Endothelial cell (in vitro differentiated cells): ENCODE results near the gene VAV2. TPM values are rescaled to one million over a fixed set of nuclear protein-coding genes. Genes with fewer than 3 reads are reported as not detected.

Experiments
- DNase-seq: peaks from one replicate; pipeline ENCODE4 v3.0.0; 2021; ENCODE audit warnings: low spot score
- H3K27ac Mint-ChIP-seq: one replicate; pipeline ENCODE4 v1.8.0; 2021; ENCODE audit warnings: mixed read lengths, inconsistent platforms; ENCODE audit not compliant: unreplicated experiment
- H3K27me3 Mint-ChIP-seq: one replicate; pipeline ENCODE4 v1.8.0; 2021; ENCODE audit warnings: mild to moderate bottlenecking, moderate library complexity, mixed read lengths, inconsistent platforms; ENCODE audit not compliant: unreplicated experiment
- H3K36me3 Mint-ChIP-seq: one replicate; pipeline ENCODE4 v1.8.0; 2021; ENCODE audit warnings: mild to moderate bottlenecking, low read depth, mixed read lengths, inconsistent platforms; ENCODE audit not compliant: unreplicated experiment
- H3K4me1 Mint-ChIP-seq: one replicate; pipeline ENCODE4 v1.8.0; 2021; ENCODE audit warnings: mild to moderate bottlenecking, mixed read lengths, inconsistent platforms; ENCODE audit not compliant: unreplicated experiment
- H3K4me3 Mint-ChIP-seq: one replicate; pipeline ENCODE4 v1.8.0; 2021; ENCODE audit warnings: mild to moderate bottlenecking, mixed read lengths, inconsistent platforms; ENCODE audit not compliant: unreplicated experiment
- H3K9me3 Mint-ChIP-seq: one replicate; pipeline ENCODE4 v1.8.0; 2021; ENCODE audit warnings: mixed read lengths, inconsistent platforms; ENCODE audit not compliant: unreplicated experiment
- total RNA-seq: library from RNA; stranded (reverse); fragmentation: NEBNext Ultra II Directional; extraction: Animal tissue kit (Norgen Biotek cat#: 25700); gene quantifications from one replicate; pipeline ENCODE4 v1.2.1, GENCODE V29; 2021; ENCODE audit not compliant: unreplicated experiment
- TF ChIP-seq, protein P1 (sequence below): fragments of 200-600 bp; sonication (generic); IDR thresholded peaks from one replicate; pipeline ENCODE4 v1.5.0; 2021; ENCODE audit warnings: antibody characterized with exemption; ENCODE audit not compliant: unreplicated experiment

VAV2 gene
- total RNA-seq, 1 donor from 2014 or later = 27.2 TPM

DNA sequence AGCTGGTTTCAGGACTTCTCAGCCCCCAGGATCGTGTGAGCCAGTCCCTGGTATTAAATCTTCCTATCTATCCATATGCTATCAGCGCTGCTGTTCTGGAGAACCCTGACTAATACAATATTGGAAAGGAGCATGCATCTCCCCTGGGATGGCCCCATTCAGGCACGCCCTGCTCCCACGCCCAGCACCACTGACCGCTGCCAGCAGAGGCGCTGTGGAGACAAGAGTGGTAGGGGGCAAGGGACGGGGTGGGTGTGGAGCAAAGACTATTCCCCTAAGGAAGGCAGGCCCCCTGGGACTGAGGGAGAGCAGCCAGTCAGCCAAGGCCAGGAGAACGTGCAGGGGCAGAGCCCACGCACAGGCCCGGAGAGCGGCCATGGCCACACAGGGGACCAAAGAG, 116.0 kb downstream of the VAV2 start:
- no peaks in the 10 kb centered on the region for H3K9me3 Mint-ChIP-seq
- H3K36me3 Mint-ChIP-seq = peaks cover 7% of the 10 kb centered on the region
- no peak overlapping the region for H3K27ac Mint-ChIP-seq
- H3K4me3 Mint-ChIP-seq = no peak overlapping the region
- peaks cover 13% of the 10 kb centered on the region for H3K27me3 Mint-ChIP-seq
- peaks cover 23% of the 10 kb centered on the region for H3K4me1 Mint-ChIP-seq
- peak; percentile 67 for DNase-seq
- TF ChIP-seq, protein P1, sequence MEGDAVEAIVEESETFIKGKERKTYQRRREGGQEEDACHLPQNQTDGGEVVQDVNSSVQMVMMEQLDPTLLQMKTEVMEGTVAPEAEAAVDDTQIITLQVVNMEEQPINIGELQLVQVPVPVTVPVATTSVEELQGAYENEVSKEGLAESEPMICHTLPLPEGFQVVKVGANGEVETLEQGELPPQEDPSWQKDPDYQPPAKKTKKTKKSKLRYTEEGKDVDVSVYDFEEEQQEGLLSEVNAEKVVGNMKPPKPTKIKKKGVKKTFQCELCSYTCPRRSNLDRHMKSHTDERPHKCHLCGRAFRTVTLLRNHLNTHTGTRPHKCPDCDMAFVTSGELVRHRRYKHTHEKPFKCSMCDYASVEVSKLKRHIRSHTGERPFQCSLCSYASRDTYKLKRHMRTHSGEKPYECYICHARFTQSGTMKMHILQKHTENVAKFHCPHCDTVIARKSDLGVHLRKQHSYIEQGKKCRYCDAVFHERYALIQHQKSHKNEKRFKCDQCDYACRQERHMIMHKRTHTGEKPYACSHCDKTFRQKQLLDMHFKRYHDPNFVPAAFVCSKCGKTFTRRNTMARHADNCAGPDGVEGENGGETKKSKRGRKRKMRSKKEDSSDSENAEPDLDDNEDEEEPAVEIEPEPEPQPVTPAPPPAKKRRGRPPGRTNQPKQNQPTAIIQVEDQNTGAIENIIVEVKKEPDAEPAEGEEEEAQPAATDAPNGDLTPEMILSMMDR = peak; percentile 61

DNA sequence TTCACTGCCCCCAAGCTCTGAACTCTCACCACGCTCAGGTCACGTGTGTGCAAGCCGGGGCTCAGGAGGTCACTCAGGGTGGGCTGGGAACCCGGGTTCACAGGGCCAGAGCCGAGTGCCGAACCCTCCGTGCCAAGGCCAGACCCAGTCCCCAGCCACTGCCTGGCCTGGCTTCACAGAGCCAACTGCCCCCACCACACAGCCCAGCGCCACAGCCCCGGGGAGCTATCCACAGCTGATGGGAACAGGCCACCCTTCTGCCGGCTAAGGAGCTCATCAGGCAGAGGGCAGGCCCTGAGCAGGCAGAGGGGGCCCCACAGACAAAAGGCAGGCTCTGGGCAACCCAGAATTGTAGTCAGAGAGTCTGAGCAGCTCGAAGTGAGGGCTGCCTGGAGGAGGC, 117.0 kb downstream of the VAV2 start:
- Mint-ChIP-seq H3K4me3 (no peak overlapping the region), H3K27me3 (peaks cover 13% of the 10 kb centered on the region), H3K4me1 (peaks cover 25% of the 10 kb centered on the region), H3K36me3 (peaks cover 7% of the 10 kb centered on the region), H3K27ac (no peak overlapping the region), H3K9me3 (no peaks in the 10 kb centered on the region)
- no peak for DNase-seq
- TF ChIP-seq, protein P1 = no peak

DNA sequence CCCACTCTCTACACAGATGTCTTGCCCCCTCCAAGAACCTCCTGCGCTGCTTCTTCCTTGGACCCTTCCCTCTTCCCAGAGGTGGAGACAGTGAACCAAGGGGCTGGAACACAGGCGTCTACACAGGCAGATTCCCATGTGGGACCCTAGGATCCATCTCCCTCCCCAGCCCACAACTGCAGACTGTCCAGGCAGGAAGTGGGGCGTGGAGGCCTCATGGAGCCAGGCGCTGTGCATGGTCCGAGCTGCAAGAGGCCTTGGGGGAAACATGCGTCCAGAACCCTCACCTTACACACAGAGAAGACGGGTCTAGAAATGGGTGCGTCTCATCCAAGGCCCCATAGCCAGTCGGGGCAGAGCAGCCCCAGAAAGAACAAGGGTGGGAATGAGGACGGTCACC, 117.5 kb downstream of the VAV2 start:
- H3K4me1 Mint-ChIP-seq = peaks cover 29% of the 10 kb centered on the region
- no peak overlapping the region for H3K27ac Mint-ChIP-seq
- H3K9me3 Mint-ChIP-seq = no peaks in the 10 kb centered on the region
- no peak for DNase-seq
- TF ChIP-seq, protein P1 = no peak
- peaks cover 5% of the 10 kb centered on the region for H3K36me3 Mint-ChIP-seq
- no peak overlapping the region for H3K4me3 Mint-ChIP-seq
- H3K27me3 Mint-ChIP-seq = peaks cover 11% of the 10 kb centered on the region

DNA sequence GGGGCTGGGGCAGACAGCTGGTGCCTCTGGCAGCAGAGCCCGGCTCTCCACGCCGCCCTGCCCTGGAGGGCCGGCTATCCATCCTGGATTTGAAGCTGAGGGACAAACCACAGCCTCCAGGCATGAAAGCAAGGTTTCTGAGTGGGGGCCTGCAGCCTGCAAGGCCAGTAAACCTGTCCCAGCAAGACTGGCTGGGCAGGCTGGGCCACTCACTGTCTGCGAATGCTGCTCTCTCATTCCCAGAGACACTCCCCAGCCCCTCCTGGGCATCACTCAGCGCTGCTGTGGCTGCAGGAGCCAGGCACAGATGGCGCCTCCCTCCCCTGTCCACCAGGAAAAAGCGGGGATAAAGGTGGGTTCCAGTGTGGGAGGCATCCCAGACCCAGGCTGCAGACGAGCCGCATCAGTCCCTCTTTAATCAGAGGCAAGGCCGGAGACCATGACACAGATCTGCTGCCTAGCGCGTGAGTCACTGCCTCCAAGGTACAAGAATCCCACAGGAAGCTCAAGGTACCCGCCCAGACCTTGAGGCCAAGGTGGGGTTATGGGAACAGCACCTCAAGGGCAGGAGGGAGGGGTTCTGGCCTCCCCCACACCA, 118.0 kb downstream of the VAV2 start:
- H3K27me3 Mint-ChIP-seq = peaks cover 10% of the 10 kb centered on the region
- no peak overlapping the region for H3K4me3 Mint-ChIP-seq
- TF ChIP-seq, protein P1 = no peak

DNA sequence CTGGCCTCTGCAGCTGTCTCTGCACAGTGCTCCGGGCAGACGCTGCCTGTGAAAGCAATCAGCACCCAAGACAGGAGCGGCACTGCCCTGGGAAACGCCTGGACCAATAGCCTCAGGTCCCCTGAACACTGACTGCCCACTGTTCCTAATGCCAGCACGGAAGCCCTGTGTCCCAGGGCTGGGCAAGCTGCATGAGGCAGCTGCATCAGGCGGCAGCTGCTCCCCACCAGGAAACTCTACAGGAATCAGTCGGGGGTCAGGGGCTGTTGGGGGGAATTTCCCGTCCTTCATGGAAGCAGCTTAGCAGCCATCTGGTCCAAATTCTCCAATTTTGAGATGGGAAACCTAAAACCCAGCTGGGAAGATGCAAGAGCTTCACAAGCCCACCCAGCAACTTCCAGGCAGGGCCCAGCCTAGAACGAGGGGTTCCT, 118.6 kb downstream of the VAV2 start:
- Mint-ChIP-seq H3K9me3 (no peaks in the 10 kb centered on the region), H3K4me1 (peaks cover 31% of the 10 kb centered on the region), H3K4me3 (no peak overlapping the region), H3K36me3 (peaks cover 4% of the 10 kb centered on the region), H3K27me3 (peaks cover 10% of the 10 kb centered on the region), H3K27ac (no peak overlapping the region)
- TF ChIP-seq, protein P1 = no peak
- no peak for DNase-seq

More for the DNA sequence above, 118.0 kb downstream of the VAV2 start:
- no peaks in the 10 kb centered on the region for H3K9me3 Mint-ChIP-seq
- no peak for DNase-seq
- peaks cover 31% of the 10 kb centered on the region for H3K4me1 Mint-ChIP-seq
- H3K36me3 Mint-ChIP-seq = peaks cover 4% of the 10 kb centered on the region
- no peak overlapping the region for H3K27ac Mint-ChIP-seq
